Measurements from ENCODE around the gene HSFX4.

DNA sequence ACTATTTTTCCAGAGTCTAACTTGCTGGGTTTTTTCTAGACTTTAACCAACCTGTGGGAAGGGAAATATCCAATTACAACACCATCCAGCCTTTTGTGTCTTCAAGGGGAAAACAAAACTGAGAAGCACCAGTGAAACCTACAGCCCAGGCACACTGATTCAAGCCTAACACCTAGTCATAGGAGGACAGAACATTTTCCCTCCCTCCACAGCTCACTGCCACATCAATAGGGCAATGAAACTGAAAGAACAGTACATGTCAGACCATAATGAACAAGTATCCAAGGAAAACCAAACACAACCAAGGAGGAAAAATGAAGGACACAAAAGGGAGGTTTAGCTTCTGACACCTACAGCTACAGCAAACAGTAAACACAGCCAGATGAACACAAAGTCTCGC lies 30.8 kb upstream of the HSFX4 start:
- no peak for TF ChIP-seq CTCF (conservative IDR thresholded peaks at IDR 0.05 in 1 of 2, IDR thresholded peaks at IDR 0.05 in 1 of 2; ENCODE audit: low read depth in 1 of 2, low read length in 2 of 2)
- TF ChIP-seq EZH2 (IDR thresholded peaks at IDR 0.05; ENCODE audit: low read length, missing control alignments) = no peak

Data from fibroblast of lung (primary cell).